H9 (cell line): ENCODE measurements around the gene RBBP9. TPM values are rescaled to one million over a fixed set of nuclear protein-coding genes. Genes with fewer than 3 reads are reported as not detected.
"Not testable (repeated sequence)": the region's sequence is repeated elsewhere in the genome, so short reads cannot be mapped to it uniquely, and the experiment has no call there.

Experiments used
- DNase-seq: peaks from one replicate; pipeline ENCODE4 v3.0.0-alpha.2; 2017
- H2AFZ ChIP-seq: one replicate; pipeline ENCODE4 v1.6.1; 2013; ENCODE audit warnings: mild to moderate bottlenecking, low read length, control low read depth, moderate library complexity
- H2AK5ac ChIP-seq: 2 replicates; pipeline ENCODE4 v1.6.1; 2013; ENCODE audit warnings: low read length, control low read depth, mixed read lengths; ENCODE audit not compliant: insufficient read length
- H2BK120ac ChIP-seq: one replicate; pipeline ENCODE4 v1.6.1; 2013; ENCODE audit warnings: low read depth, mild to moderate bottlenecking, low read length, control low read depth, inconsistent platforms; ENCODE audit not compliant: poor library complexity, severe bottlenecking
- H2BK12ac ChIP-seq: 2 replicates; pipeline ENCODE4 v1.6.1; 2013; ENCODE audit warnings: low read length, control low read depth, mixed read lengths, low read depth; ENCODE audit not compliant: insufficient read length
- H2BK15ac ChIP-seq: 2 replicates; pipeline ENCODE4 v1.6.1; 2013; ENCODE audit warnings: low read depth, low read length, control low read depth
- H2BK20ac ChIP-seq: one replicate; pipeline ENCODE4 v1.6.1; 2013; ENCODE audit warnings: low read depth, mild to moderate bottlenecking, low read length, control low read depth, inconsistent platforms; ENCODE audit not compliant: poor library complexity, severe bottlenecking
- H2BK5ac ChIP-seq: 2 replicates; pipeline ENCODE4 v1.6.1; 2013; ENCODE audit warnings: low read length, control low read depth, mixed read lengths; ENCODE audit not compliant: insufficient read length
- H3K14ac ChIP-seq: 2 replicates; pipeline ENCODE4 v1.6.1; 2013; ENCODE audit warnings: low read length, control low read depth; ENCODE audit not compliant: insufficient read depth
- H3K18ac ChIP-seq: 2 replicates; pipeline ENCODE4 v1.6.1; 2013; ENCODE audit warnings: low read depth, mild to moderate bottlenecking, mixed read lengths, low read length, control low read depth; ENCODE audit not compliant: insufficient read length
- H3K23ac ChIP-seq: 2 replicates; pipeline ENCODE4 v1.6.1; 2013; ENCODE audit warnings: low read length, control low read depth, mixed read lengths, low read depth; ENCODE audit not compliant: insufficient read length
- H3K23me2 ChIP-seq: 2 replicates; pipeline ENCODE4 v1.6.1; 2013; ENCODE audit warnings: low read depth, mild to moderate bottlenecking, mixed read lengths, low read length, control low read depth; ENCODE audit not compliant: insufficient read length, poor library complexity, severe bottlenecking
- H3K27ac ChIP-seq: 2 replicates; pipeline ENCODE4 v1.5.1; 2013; ENCODE audit warnings: low read length, control low read depth, mixed read lengths, low read depth; ENCODE audit not compliant: insufficient read length
- H3K27me3 ChIP-seq: 2 replicates; pipeline ENCODE4 v1.6.1; 2013; ENCODE audit warnings: low read length, control low read depth, inconsistent platforms; ENCODE audit not compliant: insufficient read depth
- H3K4ac ChIP-seq: 2 replicates; pipeline ENCODE4 v1.6.1; 2013; ENCODE audit warnings: low read depth, mild to moderate bottlenecking, control low read depth, inconsistent platforms, low read length, moderate library complexity
- H3K4me1 ChIP-seq: 2 replicates; pipeline ENCODE4 v1.6.1; 2013; ENCODE audit warnings: low read length, control low read depth, inconsistent platforms; ENCODE audit not compliant: insufficient read depth
- H3K4me2 ChIP-seq: 2 replicates; pipeline ENCODE4 v1.6.1; 2013; ENCODE audit warnings: low read length, control low read depth, mixed read lengths; ENCODE audit not compliant: insufficient read length, insufficient read depth
- H3K56ac ChIP-seq: 2 replicates; pipeline ENCODE4 v1.6.1; 2013; ENCODE audit warnings: low read depth, mild to moderate bottlenecking, mixed read lengths, low read length, control low read depth; ENCODE audit not compliant: insufficient read length
- H3K79me1 ChIP-seq: 2 replicates; pipeline ENCODE4 v1.6.1; 2013; ENCODE audit warnings: low read depth, mild to moderate bottlenecking, moderate library complexity, low read length, control low read depth, inconsistent platforms; ENCODE audit not compliant: insufficient read depth, poor library complexity, severe bottlenecking
- H3K79me2 ChIP-seq: 2 replicates; pipeline ENCODE4 v1.6.1; 2013; ENCODE audit warnings: low read length, control low read depth, inconsistent platforms; ENCODE audit not compliant: insufficient read depth
- H3K9ac ChIP-seq: 2 replicates; pipeline ENCODE4 v1.6.1; 2013; ENCODE audit warnings: low read length, control low read depth, mixed read lengths; ENCODE audit not compliant: insufficient read length; ENCODE audit errors: extremely low read depth
- H3K9me3 ChIP-seq: one replicate; pipeline ENCODE4 v1.6.1; 2013; ENCODE audit warnings: low read depth, low read length, inconsistent platforms; ENCODE audit not compliant: control insufficient read depth
- H3T11ph ChIP-seq: one replicate; pipeline ENCODE4 v1.6.1; 2013; ENCODE audit warnings: mild to moderate bottlenecking, low read length, control low read depth, inconsistent platforms
- H4K20me1 ChIP-seq: one replicate; pipeline ENCODE4 v1.6.1; 2013; ENCODE audit not compliant: control insufficient read depth, insufficient read length, insufficient read depth
- H4K5ac ChIP-seq: 2 replicates; pipeline ENCODE4 v1.6.1; 2013; ENCODE audit warnings: low read depth, mild to moderate bottlenecking, mixed read lengths, low read length, control low read depth; ENCODE audit not compliant: insufficient read length
- H4K8ac ChIP-seq: replicated peaks from 2 replicates; pipeline ENCODE4 v1.6.1; 2013; ENCODE audit warnings: low read length, control low read depth, mixed read lengths, low read depth; ENCODE audit not compliant: insufficient read length
- H4K91ac ChIP-seq: 2 replicates; pipeline ENCODE4 v1.6.1; 2013; ENCODE audit warnings: low read depth, mild to moderate bottlenecking, moderate library complexity, mixed read lengths, low read length, control low read depth; ENCODE audit not compliant: insufficient read length
- H3K27ac Mint-ChIP-seq, 3 experiments: 2 replicates in 2 of 3; 3 replicates in 1 of 3; pipeline ENCODE4 v1.8.0; 2020 to 2021; ENCODE audit warnings: mixed read lengths in 3 of 3, mild to moderate bottlenecking in 1 of 3, moderate library complexity in 1 of 3
- H3K27me3 Mint-ChIP-seq: 2 replicates; pipeline ENCODE4 v1.8.0; 2021; ENCODE audit warnings: low read depth, mild to moderate bottlenecking, moderate library complexity, mixed read lengths
- H3K36me3 Mint-ChIP-seq, 3 experiments: 2 replicates in 2 of 3; 3 replicates in 1 of 3; pipeline ENCODE4 v1.8.0; 2020 to 2021; ENCODE audit warnings: low read depth in 3 of 3, mixed read lengths in 3 of 3; ENCODE audit not compliant: insufficient read depth in 1 of 3
- H3K4me1 Mint-ChIP-seq, 2 experiments: 2 replicates each; pipeline ENCODE4 v1.8.0; 2020; ENCODE audit warnings: mixed read lengths in 2 of 2
- H3K4me3 Mint-ChIP-seq, 2 experiments: 2 replicates in 1 of 2; 3 replicates in 1 of 2; pipeline ENCODE4 v1.8.0; 2020 to 2021; ENCODE audit warnings: mild to moderate bottlenecking in 2 of 2, mixed read lengths in 2 of 2, moderate library complexity in 1 of 2
- H3K9me3 Mint-ChIP-seq, 2 experiments: 2 replicates in 1 of 2; 3 replicates in 1 of 2; pipeline ENCODE4 v1.8.0; 2020; ENCODE audit warnings: mild to moderate bottlenecking in 2 of 2, mixed read lengths in 2 of 2, moderate library complexity in 1 of 2
- CTCF ChIP-seq: fragments of 200-600 bp; sonication (generic); conservative IDR thresholded peaks from 3 replicates; pipeline ENCODE4 v1.8.0; 2021; ENCODE audit warnings: antibody characterized with exemption, mild to moderate bottlenecking
- WGBS: extraction: QIAGEN DNeasy Blood & Tissue Kit; methylation state at CpG from one replicate; pipeline ENCODE4 v1.1.7; 2013; ENCODE audit warnings: missing lambda C conversion rate, low lambda C conversion rate, mixed read lengths; ENCODE audit not compliant: insufficient read length; ENCODE audit errors: extremely low coverage; 5-methylcytosine and 5-hydroxymethylcytosine counted together
- total RNA-seq: library from RNA; stranded (reverse); gene quantifications from 2 replicates; pipeline ENCODE4 v1.2.1, GENCODE V29; 2021

Gene RBBP9
- total RNA-seq, 1 experiment from 2014 or later = 12.0 TPM

- Mint-ChIP-seq H3K27me3 (no peaks in the 10 kb centered on the region), H3K36me3 (peaks cover 35 to 82% (median 76%) of the 10 kb centered on the region in 3 experiments; a peak in 6 of 7 replicates), H3K4me1 (no peaks in the 10 kb centered on the region), H3K9me3 (no peaks in the 10 kb centered on the region), H3K27ac (no peak overlapping the region; a peak in 1 of 7 replicates), H3K4me3 (no peak overlapping the region)
- H2BK12ac ChIP-seq = no peak overlapping the region
- H3K27ac ChIP-seq = no peak overlapping the region
- WGBS = no CpG with 5 or more reads among the region's 2 CpGs
- no peak overlapping the region for H3K4me2 ChIP-seq
- H3K56ac ChIP-seq = no peak overlapping the region
- H3K23ac ChIP-seq = no peak overlapping the region
- H4K20me1 ChIP-seq = no peaks in the 10 kb centered on the region
- TF ChIP-seq CTCF = no peak
- no peak overlapping the region for H3K18ac ChIP-seq
- no peaks in the 10 kb centered on the region for H3K79me2 ChIP-seq
- no peak overlapping the region for H3T11ph ChIP-seq
- no peak for DNase-seq
- H4K8ac ChIP-seq = no peak overlapping the region
- no peak overlapping the region for H2BK5ac ChIP-seq
- no peak overlapping the region for H3K14ac ChIP-seq
- no peak overlapping the region for H3K9ac ChIP-seq
- H3K27me3 ChIP-seq = no peaks in the 10 kb centered on the region
- no peak overlapping the region for H2AFZ ChIP-seq
- H3K4me1 ChIP-seq = no peaks in the 10 kb centered on the region
- H2AK5ac ChIP-seq = no peak overlapping the region
- no peak overlapping the region for H4K5ac ChIP-seq
- H2BK15ac ChIP-seq = no peak overlapping the region
- H3K9me3 ChIP-seq = no peaks in the 10 kb centered on the region
- H2BK120ac ChIP-seq = no peak overlapping the region
- H3K4ac ChIP-seq = no peak overlapping the region
- H4K91ac ChIP-seq = no peak overlapping the region
- no peak overlapping the region for H2BK20ac ChIP-seq
- H3K23me2 ChIP-seq = no peaks in the 10 kb centered on the region
- H3K79me1 ChIP-seq = no peaks in the 10 kb centered on the region
Observed at GRCh38 chr20:18527339-18527738, 30.3 kb upstream of the RBBP9 start.

GRCh38 chr20:18526761-18527160 lies 29.7 kb upstream of the RBBP9 start:
- DNase-seq, H2BK12ac ChIP-seq, H3K9me3 ChIP-seq, H2BK20ac ChIP-seq, H3K27ac Mint-ChIP-seq, H3K9me3 Mint-ChIP-seq, H3K27ac ChIP-seq, H2BK15ac ChIP-seq, H2BK120ac ChIP-seq, H3K18ac ChIP-seq, H3K4me1 ChIP-seq, H3K23ac ChIP-seq, H4K20me1 ChIP-seq, H3K79me1 ChIP-seq, H3K4ac ChIP-seq, H3T11ph ChIP-seq, H3K14ac ChIP-seq, H3K27me3 Mint-ChIP-seq, H2AK5ac ChIP-seq, H3K4me1 Mint-ChIP-seq, H4K5ac ChIP-seq, H2AFZ ChIP-seq, H3K4me3 Mint-ChIP-seq, H3K4me2 ChIP-seq, H3K9ac ChIP-seq, H4K91ac ChIP-seq, H3K27me3 ChIP-seq, H4K8ac ChIP-seq, H3K23me2 ChIP-seq, H2BK5ac ChIP-seq, H3K56ac ChIP-seq, H3K79me2 ChIP-seq: not testable (repeated sequence)
- no CpG with 5 or more reads among the region's 14 CpGs for WGBS
- H3K36me3 Mint-ChIP-seq = peaks cover 30 to 77% (median 71%) of the 10 kb centered on the region in 3 experiments; a peak in 6 of 7 replicates
